GM23338 (cell line): ENCODE measurements around the gene PIF1. TPM values are rescaled to one million over a fixed set of nuclear protein-coding genes. Genes with fewer than 3 reads are reported as not detected.

ENCODE experiments used
- ATAC-seq: fragments of 200-7000 bp; cut with Tn5 transposase; 3 replicates; pipeline ENCODE4 v1.9.1; 2020
- DNase-seq: peaks from one replicate; pipeline ENCODE4 v3.0.0-alpha.2; 2015; ENCODE audit warnings: low spot score
- H2AFZ ChIP-seq: fragments of 200-600 bp; sonication (generic); 2 replicates; pipeline ENCODE4 v1.8.0; 2016; ENCODE audit warnings: antibody characterized with exemption, mild to moderate bottlenecking, moderate library complexity
- H3F3A ChIP-seq: fragments of 200-600 bp; sonication (generic); replicated peaks from 2 replicates; pipeline ENCODE4 v1.8.0; 2017; ENCODE audit warnings: antibody characterized with exemption, mixed run types, low read depth
- H3K27ac ChIP-seq: fragments of 200-600 bp; sonication (generic); 2 replicates; pipeline ENCODE4 v1.6.1; 2016; ENCODE audit warnings: low read depth
- H3K27me3 ChIP-seq: fragments of 200-600 bp; sonication (generic); 2 replicates; pipeline ENCODE4 v1.8.0; 2016; ENCODE audit warnings: mild to moderate bottlenecking, mixed run types, moderate library complexity; ENCODE audit not compliant: insufficient read depth
- H3K36me3 ChIP-seq: fragments of 200-600 bp; sonication (generic); 2 replicates; pipeline ENCODE4 v1.8.0; 2016; ENCODE audit warnings: mild to moderate bottlenecking; ENCODE audit not compliant: insufficient read depth
- H3K4me1 ChIP-seq: fragments of 200-600 bp; sonication (generic); 2 replicates; pipeline ENCODE4 v1.8.0; 2016; ENCODE audit warnings: mild to moderate bottlenecking, moderate library complexity; ENCODE audit not compliant: insufficient read depth
- H3K4me2 ChIP-seq: fragments of 200-600 bp; sonication (generic); 2 replicates; pipeline ENCODE4 v1.7.1; 2017; ENCODE audit warnings: mixed run types
- H3K4me3 ChIP-seq: fragments of 200-600 bp; sonication (generic); 2 replicates; pipeline ENCODE4 v1.6.1; 2016; ENCODE audit warnings: mixed run types
- H3K79me2 ChIP-seq: fragments of 200-600 bp; sonication (generic); replicated peaks from 2 replicates; pipeline ENCODE4 v1.8.0; 2017; ENCODE audit warnings: mild to moderate bottlenecking; ENCODE audit not compliant: insufficient read depth
- H3K9me2 ChIP-seq: fragments of 200-600 bp; sonication (generic); 2 replicates; pipeline ENCODE4 v1.8.0; 2017; ENCODE audit not compliant: insufficient read depth
- H4K20me1 ChIP-seq: fragments of 200-600 bp; sonication (generic); replicated peaks from 2 replicates; pipeline ENCODE4 v1.8.0; 2017; ENCODE audit warnings: mild to moderate bottlenecking; ENCODE audit not compliant: insufficient read depth
- H3K27ac Mint-ChIP-seq: 2 replicates; pipeline ENCODE4 v1.8.0; 2020; ENCODE audit warnings: inconsistent platforms, mild to moderate bottlenecking, moderate library complexity, mixed read lengths
- H3K27me3 Mint-ChIP-seq: 3 replicates; pipeline ENCODE4 v1.8.0; 2022; ENCODE audit warnings: low read depth, mild to moderate bottlenecking, moderate library complexity, mixed read lengths, inconsistent platforms; ENCODE audit not compliant: insufficient read depth, poor library complexity
- H3K36me3 Mint-ChIP-seq: 3 replicates; pipeline ENCODE4 v1.8.0; 2021; ENCODE audit warnings: low read depth, mild to moderate bottlenecking, inconsistent platforms, moderate library complexity, mixed read lengths
- H3K4me1 Mint-ChIP-seq: 3 replicates; pipeline ENCODE4 v1.8.0; 2020; ENCODE audit warnings: mild to moderate bottlenecking, inconsistent platforms, mixed read lengths
- H3K4me3 Mint-ChIP-seq: 3 replicates; pipeline ENCODE4 v1.8.0; 2021; ENCODE audit warnings: moderate library complexity, mild to moderate bottlenecking, inconsistent platforms, mixed read lengths
- H3K9me3 Mint-ChIP-seq: 3 replicates; pipeline ENCODE4 v1.8.0; 2020; ENCODE audit warnings: moderate library complexity, mild to moderate bottlenecking, inconsistent platforms, mixed read lengths
- ETS1 ChIP-seq: IDR thresholded peaks from 2 replicates; pipeline ENCODE4 v1.6.1; 2016; ENCODE audit warnings: antibody characterized with exemption
- ZNF462 ChIP-seq: fragments of 250-450 bp; sonication (Bioruptor Pico); IDR thresholded peaks from 2 replicates; pipeline ENCODE4 v1.5.0; 2020; ENCODE audit warnings: mild to moderate bottlenecking, moderate library complexity
- polyA plus RNA-seq: library from polyadenylated mRNA; unstranded; fragments of >200 nt; fragmentation: Nextera tagmentation; extraction: Ambion mirVana; gene quantifications from 2 replicates; pipeline ENCODE4 v1.2.1, GENCODE V29; 2016
- total RNA-seq: library from RNA; depleted of rRNA; stranded (reverse); fragments of >200 nt; shearing (Covaris generic); gene quantifications from 2 replicates; pipeline ENCODE4 v1.2.3, GENCODE V29; 2014

The PIF1 gene
- total and polyA plus RNA-seq, 2 experiments from 2014 or later = 116 to 200 TPM

GRCh38 chr15:64842096-64842939 lies 16.9 kb upstream of the PIF1 start:
- peaks cover 58% of the 10 kb centered on the region for H3K4me1 ChIP-seq
- ATAC-seq (peak; percentile 11), DNase-seq (peak; percentile 37)
- H3K36me3 ChIP-seq = no peaks in the 10 kb centered on the region; the same call in 1 of the 2 replicates
- H3K9me2 ChIP-seq = no peaks in the 10 kb centered on the region
- H3K27ac Mint-ChIP-seq = peak overlapping the region; percentile 89
- TF ChIP-seq ETS1 = no peak
- TF ChIP-seq ZNF462 = no peak
- H3K27ac ChIP-seq = peak overlapping the region; percentile 69; the same call in 1 of the 2 replicates
- peaks cover 55% of the 10 kb centered on the region for H3K79me2 ChIP-seq
- H2AFZ ChIP-seq = no peak overlapping the region
- H3K4me1 Mint-ChIP-seq = peaks cover 69% of the 10 kb centered on the region
- peaks cover 17% of the 10 kb centered on the region for H3K36me3 Mint-ChIP-seq
- H4K20me1 ChIP-seq = peaks cover 50% of the 10 kb centered on the region
- H3F3A ChIP-seq = peaks cover 24% of the 10 kb centered on the region; the same call in 1 of the 2 replicates
- peak overlapping the region; percentile 94 for H3K4me2 ChIP-seq
- H3K9me3 Mint-ChIP-seq = no peaks in the 10 kb centered on the region
- H3K4me3 Mint-ChIP-seq = peak overlapping the region; percentile 95
- H3K27me3 ChIP-seq = no peaks in the 10 kb centered on the region
- peak overlapping the region; percentile 88 for H3K4me3 ChIP-seq
- H3K27me3 Mint-ChIP-seq = peaks cover 23% of the 10 kb centered on the region
